Measurements from ENCODE around the gene FOSL1. TPM values are rescaled to one million over a fixed set of nuclear protein-coding genes. Genes with fewer than 3 reads are reported as not detected.

Gene FOSL1
- total RNA-seq, 1 experiment from 2014 or later: 125 TPM

- no peak for DNase-seq (ENCODE audit: low read depth, low spot score)
- CTCF ChIA-PET: no interaction called here
- no TSS peak for BruUV-seq (replicated peaks)
Measured at GRCh38 chr11:65945430-65945911, 45.3 kb upstream of the FOSL1 start, which contains the start of gene TSGA10IP. TSGA10IP (plus strand) TSS chr11:65945480; CDS start chr11:65945676, 196 bp downstream.

More at GRCh38 chr11:65945430-65945911, 45.3 kb upstream of the FOSL1 start, which contains the start of gene TSGA10IP:
- Histone ChIP-seq H3K27me3 (ENCODE audit: insufficient read depth, low read length) (no peaks in the 10 kb centered on the region), H3K9me2 (ENCODE audit: insufficient read depth) (no peaks in the 10 kb centered on the region), H4K20me1 (ENCODE audit: insufficient read depth) (no peaks in the 10 kb centered on the region), H3K9ac (ENCODE audit: low read length) (no peak within 1 kb of the TSS), H3K4me1 (ENCODE audit: control insufficient read depth in 1 of 2, insufficient read depth in 2 of 2, low read length in 2 of 2) (no peaks in the 10 kb centered on the region), H2AFZ (ENCODE audit: low read depth, low read length, poor library complexity, severe bottlenecking) (no peak within 1 kb of the TSS), H3K79me2 (ENCODE audit: insufficient read depth, low read length) (no peaks in the 10 kb centered on the region), H3K9me3 (ENCODE audit: control insufficient read depth in 1 of 2, insufficient read depth in 1 of 2, low read depth in 1 of 2, low read length in 2 of 2) (no peaks in the 10 kb centered on the region), H3K4me2 (ENCODE audit: low read length) (no peak within 1 kb of the TSS), H3K4me3 (replicated peaks in 1 of 2; ENCODE audit: low read depth in 1 of 2, low read length in 2 of 2) (no peak within 1 kb of the TSS), H3K27ac (ENCODE audit: low read depth, low read length) (no peak within 1 kb of the TSS), H3K36me3 (ENCODE audit: control insufficient read depth in 1 of 2, insufficient read depth in 2 of 2, low read length in 2 of 2) (no peaks in the 10 kb centered on the region)
- no peak for ATAC-seq
- RAD21 ChIA-PET (ENCODE audit: low non-redundant PET in 1 of 2, low total read pairs in 2 of 2, uncharacterized antibody in 2 of 2, unreplicated experiment in 2 of 2): no interaction called here
- POLR2A ChIA-PET: no interaction called here
- intact Hi-C loops (cut with micrococcal nuclease): no loop called here
- TF ChIP-seq ZNF274 (IDR thresholded peaks at IDR 0.05; ENCODE audit: low read depth, low read length) (no peak), SRF (IDR thresholded peaks at IDR 0.05; ENCODE audit: low read depth) (no peak), POLR2A (IDR thresholded peaks at IDR 0.05; ENCODE audit: borderline replicate concordance, extremely low read depth, insufficient read depth, insufficient read length) (no peak), EZH2 (IDR thresholded peaks at IDR 0.05) (no peak), ATF3 (IDR thresholded peaks at IDR 0.05) (no peak), CBX3 (IDR thresholded peaks at IDR 0.05; ENCODE audit: low read depth) (no peak), POLR2AphosphoS5 (IDR thresholded peaks at IDR 0.05; ENCODE audit: low read depth, low read length) (no peak), CTCF (IDR thresholded peaks at IDR 0.05 in 2 of 3, conservative IDR thresholded peaks at IDR 0.05 in 1 of 3; ENCODE audit: borderline replicate concordance in 1 of 3, insufficient read depth in 1 of 3, low read depth in 2 of 3, low read length in 2 of 3) (no peak), YY1 (IDR thresholded peaks at IDR 0.05; ENCODE audit: extremely low read depth, insufficient replicate concordance, low read depth, low read length) (no peak), EGR1 (IDR thresholded peaks at IDR 0.05; ENCODE audit: low read depth) (no peak), ELF1 (IDR thresholded peaks at IDR 0.05; ENCODE audit: borderline replicate concordance, low read depth) (no peak), ZFX (IDR thresholded peaks at IDR 0.05) (no peak), JUND (IDR thresholded peaks at IDR 0.05) (no peak), SP1 (IDR thresholded peaks at IDR 0.05; ENCODE audit: low read depth) (no peak)
